ENCODE results near the gene MGAT4B.
A peak's percentile ranks its signal among the peaks of the same experiment; 100 is the strongest.

The MGAT4B gene

DNA sequence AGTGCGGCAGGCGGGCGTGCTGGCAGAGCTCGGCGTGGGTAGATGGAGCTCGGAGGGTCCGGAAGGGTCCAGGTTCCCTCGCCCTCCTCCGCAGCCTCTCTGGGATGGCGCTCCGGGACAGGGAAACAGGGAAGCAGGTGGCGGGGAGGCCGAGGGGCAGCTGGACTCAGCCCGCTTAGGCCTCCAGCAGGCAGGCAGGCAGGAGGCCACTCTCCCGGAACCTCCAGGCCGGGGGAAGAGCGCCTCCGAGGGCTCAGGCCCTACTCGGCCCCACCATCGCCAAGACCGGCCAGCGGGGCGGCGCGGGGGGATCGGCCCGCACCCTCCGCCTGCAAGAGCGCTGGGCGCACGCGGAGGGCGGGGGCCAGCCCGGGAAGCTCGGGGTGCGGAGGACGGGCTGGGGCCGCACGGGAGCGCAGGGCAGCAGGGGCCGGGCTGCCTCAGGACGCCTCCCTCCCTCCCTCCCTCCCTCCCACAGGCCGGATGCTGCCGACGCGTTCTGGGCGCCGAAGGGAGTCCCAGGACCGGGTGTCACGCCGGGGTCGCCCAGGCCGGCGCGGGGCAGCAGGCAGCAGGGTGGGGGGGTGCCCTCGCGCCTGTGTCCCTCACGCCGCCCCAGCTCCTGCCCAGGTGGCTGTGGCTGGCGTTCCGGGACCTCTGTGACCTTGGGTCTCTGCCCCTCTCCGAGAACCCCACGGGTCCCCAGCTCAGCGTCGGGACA is 977 bp downstream of the MGAT4B start:
- no peak for DNase-seq (ENCODE audit: low read depth)

DNA sequence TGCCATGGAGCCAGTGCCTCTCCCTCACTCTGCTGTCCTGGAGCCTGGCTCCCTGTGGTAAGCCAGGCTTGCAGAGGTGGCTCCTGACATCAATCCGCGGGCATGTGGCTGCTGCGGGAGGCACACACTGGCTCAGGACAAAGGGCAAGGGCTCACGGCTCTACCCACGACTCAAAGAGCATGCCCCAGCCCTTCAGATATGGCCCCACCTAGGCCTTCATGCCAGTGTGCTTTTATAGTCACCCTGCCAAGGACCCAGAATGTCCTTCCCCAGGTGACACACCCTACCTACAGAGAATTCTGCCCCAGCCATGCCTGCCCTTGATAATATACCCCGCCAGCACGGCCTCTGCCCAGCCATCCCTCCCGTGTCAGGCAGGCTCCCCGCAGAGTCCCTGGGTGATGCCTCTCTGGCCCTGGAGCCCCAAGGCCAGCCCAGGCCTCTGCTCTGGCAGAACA is 1.6 kb downstream of the MGAT4B start:
- no peak for DNase-seq (ENCODE audit: low read depth)

DNA sequence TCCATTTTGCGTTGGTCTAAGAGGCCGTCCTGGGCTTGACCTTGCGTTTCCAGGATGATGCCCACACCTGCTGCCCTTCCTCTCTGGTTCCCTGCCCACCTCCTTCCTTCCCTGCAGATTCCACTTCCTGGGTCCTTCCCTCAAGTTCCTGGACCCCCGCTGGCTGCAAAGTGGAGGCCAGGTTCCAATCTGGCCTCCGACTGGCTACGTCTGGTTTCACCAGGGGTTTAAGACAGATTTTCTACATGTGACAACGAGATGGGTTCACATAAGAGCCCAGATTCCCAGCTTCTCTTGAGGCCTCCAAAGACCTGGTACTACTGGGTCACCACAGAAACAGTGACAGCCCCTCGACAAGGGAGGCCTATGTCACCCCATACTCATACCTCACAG is 2.1 kb downstream of the MGAT4B start:
- no peak for DNase-seq (ENCODE audit: low read depth)

DNA sequence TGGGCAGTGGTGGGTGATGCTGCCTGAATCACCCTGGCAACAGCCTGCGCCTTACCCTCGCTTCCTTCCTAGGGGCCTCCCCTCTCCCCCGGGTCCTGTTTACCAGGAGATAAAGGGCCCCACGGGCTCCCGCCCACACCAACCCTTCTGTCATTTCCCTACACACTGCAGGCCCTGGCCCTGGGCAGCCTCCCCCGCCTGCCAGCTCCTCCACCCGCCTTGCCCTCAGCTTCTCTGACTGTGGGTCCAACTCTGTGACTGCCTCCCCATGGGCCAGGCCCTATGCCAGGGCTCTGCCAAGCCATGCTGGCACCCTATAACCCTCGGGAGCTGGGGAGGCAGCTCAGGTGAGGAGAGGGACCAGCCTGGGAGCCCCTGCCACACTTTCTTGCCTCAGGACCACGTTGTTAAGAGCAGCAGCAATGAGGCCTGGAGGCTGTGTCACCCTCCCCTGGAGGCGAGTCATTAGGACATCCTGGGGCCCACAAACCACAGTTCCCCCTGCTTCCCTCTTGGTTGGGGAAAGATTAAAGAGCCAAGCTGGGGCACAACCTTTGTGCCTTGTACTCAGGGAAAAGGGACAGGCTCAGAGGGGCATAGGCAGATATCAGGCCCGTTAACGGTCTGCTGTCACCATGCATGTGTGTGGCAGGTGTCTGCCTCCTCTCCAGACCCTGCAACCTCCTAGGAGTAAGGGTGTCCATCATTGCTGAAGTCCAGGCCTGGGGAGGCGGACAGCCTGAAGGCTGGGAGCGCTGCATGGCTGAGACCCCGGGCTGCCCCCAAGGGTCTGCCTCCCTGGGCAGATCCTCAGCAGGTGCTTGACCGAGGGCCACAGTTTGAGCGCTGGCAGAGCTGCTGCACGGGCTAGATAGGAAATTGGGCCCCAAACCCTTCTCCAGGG is 2.8 kb downstream of the MGAT4B start:
- DNase-seq (ENCODE audit: low read depth) = no peak

DNA sequence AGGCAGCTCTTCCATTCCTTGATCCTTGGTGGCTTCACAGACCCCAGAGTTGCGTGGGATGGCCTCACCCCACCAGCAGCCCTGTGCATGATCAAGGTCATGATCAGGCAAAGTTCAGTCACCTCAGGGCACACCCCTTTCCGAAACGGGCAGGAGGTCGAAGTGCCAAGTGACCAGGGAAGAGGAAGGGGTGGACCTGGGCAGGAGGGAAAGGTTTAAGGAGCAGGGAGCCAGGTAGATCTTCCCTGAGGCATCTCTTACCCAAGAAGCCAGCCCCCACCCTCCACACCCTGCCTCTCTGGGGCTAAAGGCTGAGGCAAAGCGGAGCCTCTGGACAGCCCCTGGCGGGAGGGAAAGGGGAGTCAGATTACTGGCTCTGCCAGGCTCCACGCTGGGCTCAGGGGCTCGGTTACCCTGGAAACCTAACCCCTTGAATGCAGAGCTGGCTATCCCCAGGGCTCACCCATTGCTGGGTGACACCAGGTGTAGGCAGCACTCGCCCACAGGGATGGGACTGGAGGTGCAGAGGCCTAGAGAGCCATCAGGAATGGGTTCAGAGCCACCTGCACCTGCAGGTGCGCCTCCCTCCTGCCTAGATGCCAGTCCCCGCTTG is 3.6 kb downstream of the MGAT4B start:
- no peak for DNase-seq (ENCODE audit: low read depth)

DNA sequence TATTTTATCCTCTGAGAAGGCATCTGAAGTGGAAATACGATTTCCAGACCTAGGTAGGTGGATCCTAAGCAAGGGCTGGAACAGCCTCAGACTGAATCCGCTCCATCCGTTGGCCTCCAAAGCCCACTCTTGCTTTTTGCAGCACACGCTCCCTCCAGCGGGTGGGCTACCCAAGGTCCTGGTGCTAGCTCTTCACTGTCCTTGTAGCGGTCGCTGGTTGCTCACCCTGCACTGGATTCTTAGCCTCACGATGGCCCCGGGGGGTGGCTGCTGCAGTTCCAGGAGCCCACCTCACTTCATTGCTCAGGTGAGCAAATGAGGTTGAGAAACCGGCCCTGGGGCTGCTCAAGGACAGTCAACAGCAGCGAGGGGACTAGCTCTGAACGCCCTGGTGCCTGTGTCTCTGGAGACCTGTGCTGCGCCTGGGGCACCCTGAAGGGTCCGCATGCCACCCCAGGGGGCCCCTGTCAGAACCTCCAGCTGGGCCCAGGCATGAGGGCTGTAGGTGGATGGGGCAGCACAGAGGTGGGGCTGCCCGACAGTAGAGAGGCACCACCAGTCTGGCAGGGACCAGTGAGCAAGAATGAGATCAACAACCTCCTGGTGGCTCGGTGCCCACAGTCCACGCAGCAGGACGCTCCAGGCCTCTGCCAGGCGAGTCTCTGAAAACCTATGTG is 4.3 kb downstream of the MGAT4B start:
- no peak for DNase-seq (ENCODE audit: low read depth)

DNA sequence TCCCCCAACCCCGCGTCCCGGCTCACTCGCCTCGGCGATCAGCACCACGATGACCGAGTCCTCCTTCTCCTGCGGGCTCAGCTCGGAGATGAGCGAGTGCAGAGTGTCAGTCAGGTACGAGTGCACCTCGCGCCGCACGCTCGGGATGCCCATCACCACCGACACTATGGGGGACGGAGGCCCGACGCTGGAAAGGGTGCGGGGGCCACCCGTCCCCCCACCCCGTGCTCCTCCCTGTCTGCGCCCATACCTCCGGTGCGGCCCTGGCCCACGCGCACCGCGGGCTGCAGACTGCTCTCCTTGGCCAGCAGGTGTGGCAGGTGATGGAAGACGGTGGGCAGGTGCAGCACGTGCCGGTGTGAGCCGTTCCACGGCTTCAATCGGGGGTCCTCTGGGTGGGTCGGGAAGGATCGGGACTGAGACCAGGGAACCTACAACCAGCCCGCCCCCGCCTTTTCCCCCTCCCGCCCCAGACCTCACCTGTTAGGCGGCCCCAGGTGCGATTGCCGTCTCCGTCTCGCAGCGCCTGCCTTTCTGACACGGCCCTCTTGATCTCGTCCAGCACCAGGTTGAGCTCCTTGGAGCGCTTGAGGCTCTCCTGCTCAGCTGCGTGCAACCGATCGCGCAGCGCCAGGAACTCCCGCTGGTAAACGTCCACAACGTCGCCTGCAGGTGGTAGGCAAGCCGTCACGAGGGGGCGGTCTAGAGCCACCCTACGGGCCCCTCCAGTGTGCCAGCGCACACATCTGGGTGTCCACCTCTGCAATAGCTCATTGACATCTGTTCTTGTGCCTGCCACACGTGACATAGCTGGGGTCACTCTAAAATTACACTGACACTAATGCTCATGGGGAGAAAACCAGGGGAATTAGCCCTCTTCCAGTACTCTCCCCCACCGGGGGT is 5.1 kb downstream of the MGAT4B start:
- peak; percentile 79 for DNase-seq (ENCODE audit: low read depth)

DNA sequence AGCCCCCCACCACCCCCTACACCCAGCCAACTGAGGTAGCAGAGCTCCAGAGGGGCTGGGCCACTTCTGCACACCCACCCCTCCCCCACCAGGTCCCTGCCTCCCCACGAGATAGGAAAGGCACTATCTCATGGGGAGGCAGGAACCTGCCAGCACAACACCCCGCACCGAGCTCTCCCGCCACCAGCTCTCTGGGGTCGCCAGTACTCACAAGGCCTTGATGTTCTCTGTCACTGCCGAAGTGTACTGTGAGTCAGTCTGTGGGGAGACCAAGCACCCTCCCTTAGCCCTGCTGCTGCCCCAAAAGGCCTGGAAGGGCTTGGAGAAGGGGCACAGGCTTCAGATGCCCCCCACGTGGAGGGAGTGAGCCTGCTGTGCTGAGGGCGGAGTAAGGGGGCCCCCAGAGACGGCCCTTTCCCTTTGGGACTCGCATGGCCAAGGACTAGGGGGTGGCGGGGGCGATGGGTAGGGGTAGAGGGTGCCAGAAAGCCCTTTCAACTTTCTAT is 5.9 kb downstream of the MGAT4B start:
- no peak for DNase-seq (ENCODE audit: low read depth)

DNA sequence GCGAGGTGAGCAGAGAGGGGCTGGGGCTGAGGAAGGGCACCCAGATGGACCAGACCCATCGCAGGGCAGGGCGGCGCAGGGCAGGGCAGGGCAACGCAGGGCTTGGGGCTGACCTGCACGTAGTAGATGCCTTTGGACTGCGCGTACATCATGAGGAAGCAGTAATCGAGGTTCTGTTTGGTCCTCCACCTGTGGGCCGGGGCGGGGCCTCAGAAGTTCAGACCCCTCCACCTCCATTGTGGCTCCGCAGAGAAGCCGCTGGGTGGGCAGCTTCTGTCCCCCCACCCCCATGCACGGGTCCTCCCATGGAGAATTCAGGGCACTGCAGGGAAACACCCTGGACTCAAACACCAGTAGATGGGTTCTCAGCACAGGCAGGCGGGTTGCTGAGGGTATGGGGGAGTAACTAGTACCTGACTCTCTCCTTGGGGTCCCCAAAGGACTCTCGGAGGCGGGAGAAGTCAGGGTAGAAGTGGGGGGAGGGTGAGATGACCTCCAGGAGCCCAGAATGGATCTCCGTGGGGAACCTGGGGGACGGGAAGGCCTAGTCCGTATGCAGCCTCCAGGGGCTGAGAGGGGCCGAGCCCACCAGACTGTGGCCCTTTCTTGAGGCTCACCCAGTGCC is 6.5 kb downstream of the MGAT4B start:
- DNase-seq (ENCODE audit: low read depth) = no peak

DNA sequence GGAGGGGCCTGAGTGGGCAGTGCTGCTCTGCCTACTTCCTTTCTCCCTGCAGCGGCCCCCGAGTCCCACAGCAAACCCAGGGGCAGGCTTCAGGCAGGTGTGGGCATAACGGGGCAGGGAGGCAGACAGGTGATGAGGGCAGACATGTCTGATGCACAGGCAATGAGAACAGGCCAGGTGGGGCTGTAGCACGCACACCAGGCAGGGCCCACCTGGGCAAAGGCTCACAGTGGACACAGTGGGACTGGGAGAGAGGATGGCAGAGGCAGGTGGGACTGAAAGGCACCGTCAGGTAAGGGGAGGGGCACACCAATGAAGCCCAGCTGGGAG is 7.1 kb downstream of the MGAT4B start:
- no peak for DNase-seq (ENCODE audit: low read depth)

DNA sequence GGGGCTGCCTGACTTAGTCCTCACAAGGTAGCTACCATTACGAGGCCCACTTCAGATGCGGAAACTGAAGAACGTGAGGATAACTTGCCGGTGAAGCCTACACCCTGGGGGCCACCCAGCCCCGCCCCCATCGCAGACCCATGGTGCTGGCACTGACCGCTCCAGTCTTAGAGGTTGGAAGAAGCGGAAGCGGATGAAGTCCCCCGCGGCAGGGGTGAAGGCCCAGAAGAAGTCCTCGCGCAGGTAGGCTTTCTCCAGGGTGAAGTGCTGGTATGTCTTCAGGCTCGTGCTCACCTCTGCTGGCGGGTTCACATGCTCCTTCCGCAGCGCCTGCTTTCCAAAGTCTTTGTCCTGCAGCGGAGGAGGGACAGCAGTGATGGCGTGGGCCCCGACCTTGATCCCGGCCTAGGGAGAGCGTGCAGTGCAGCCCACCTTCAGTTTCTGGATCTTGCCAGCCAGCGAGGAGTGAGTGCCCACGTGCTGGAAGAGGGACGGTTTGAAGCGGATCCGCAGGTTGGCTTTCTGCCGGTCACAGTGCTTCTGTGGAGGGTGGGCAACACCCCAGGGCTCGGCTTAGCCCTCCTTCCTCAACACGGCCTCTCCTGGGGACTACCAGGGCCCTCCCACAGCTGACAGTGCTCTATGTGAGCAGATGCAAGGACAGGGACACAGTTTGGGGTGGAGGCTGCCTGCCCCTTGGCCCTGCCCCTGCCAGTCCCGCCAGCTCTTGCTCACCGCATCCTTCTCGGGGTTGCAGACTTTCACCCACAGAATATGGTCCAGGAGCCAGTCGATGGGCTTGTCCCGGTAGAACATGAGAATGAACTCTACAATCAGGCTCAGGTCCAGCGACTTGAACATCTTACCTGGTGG is 7.7 kb downstream of the MGAT4B start:
- DNase-seq (ENCODE audit: low read depth) = no peak

DNA sequence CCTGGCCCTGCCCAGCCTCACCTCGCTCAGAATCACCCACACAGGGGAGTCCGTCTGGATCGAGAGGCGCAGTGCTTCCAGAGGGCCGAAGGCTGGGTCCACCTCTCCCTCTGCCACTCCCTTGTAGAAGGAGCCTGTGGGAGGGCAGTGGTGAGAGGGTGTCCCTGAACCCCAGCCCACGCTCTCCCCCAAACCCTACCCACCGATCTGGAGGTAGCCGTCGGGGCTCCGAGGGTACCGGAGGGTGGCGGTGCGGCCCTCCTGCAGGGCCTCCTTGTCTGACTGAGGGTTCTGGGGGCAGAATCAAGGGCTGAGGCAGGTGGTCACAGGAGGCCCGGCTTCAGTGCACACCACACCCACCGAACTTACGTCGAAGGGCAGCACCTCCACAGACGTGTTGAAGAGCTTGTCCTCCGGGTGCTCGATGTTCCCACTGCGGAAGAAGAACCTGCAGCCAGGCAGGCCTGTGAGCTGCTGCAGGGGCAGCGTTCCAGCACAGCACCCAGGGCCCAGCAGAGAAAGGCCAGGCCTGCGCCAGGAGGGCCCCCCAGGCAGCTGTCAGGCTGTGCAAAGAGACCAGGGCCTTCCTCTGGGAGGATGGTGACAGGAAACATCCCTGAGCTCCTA is 8.4 kb downstream of the MGAT4B start:
- no peak for DNase-seq (ENCODE audit: low read depth)

DNA sequence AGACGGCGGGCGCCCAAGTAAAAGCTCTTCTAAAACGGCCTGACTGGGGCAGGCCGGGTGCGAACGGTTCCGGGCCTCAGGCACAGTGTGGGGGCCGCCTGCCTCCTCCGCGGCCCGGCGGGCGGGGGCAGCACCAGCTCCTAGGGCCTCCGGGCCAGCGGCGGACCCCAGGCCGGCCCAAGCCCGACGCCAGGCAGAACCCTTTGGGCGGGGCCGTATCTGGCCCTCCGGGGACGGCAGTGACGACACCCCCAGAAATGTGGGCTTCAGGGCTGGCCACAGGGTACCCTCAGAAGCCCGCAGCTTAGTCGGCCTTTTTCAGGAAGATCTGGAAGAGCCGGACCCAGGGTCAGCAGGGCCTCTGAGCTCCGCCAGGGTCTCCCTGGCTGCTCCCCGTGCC is 8.9 kb downstream of the MGAT4B start:
- no peak for DNase-seq (ENCODE audit: low read depth)

DNA sequence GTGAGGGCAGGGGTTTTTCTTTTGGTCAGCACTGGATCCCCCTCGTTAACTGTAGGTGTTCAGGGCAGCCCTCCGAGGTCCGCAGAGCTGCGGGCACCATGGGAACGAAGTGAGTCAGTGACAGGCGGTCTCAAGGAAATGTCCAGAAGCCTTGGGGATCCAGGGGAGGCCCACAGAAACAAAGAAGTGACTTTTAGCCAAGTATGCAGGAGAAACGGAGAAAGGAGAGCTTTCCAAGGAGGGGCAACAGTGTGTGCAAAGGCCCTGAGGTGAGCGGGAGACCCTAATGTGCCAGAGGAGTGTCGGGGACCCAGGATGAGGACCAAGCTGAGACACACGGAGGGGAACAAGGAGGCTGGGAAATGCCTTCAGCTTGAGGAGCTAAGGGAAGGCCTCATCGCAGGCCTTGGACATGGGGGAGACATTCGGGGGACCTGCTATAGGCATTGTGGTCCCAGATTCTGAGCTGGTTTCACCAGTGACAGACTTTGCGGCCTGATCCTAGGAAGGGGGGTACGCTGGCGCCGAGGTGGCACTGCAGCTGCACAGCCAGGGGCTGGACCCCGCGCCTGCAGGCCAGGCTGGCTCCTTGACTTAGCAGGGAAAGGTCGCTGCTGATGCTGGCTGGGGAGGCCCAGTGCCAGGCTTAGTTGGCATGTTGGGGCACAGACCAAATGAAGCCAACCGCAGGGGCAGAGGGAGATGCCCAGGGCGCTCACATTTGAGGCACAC is 9.6 kb downstream of the MGAT4B start:
- no peak for DNase-seq (ENCODE audit: low read depth)

DNA sequence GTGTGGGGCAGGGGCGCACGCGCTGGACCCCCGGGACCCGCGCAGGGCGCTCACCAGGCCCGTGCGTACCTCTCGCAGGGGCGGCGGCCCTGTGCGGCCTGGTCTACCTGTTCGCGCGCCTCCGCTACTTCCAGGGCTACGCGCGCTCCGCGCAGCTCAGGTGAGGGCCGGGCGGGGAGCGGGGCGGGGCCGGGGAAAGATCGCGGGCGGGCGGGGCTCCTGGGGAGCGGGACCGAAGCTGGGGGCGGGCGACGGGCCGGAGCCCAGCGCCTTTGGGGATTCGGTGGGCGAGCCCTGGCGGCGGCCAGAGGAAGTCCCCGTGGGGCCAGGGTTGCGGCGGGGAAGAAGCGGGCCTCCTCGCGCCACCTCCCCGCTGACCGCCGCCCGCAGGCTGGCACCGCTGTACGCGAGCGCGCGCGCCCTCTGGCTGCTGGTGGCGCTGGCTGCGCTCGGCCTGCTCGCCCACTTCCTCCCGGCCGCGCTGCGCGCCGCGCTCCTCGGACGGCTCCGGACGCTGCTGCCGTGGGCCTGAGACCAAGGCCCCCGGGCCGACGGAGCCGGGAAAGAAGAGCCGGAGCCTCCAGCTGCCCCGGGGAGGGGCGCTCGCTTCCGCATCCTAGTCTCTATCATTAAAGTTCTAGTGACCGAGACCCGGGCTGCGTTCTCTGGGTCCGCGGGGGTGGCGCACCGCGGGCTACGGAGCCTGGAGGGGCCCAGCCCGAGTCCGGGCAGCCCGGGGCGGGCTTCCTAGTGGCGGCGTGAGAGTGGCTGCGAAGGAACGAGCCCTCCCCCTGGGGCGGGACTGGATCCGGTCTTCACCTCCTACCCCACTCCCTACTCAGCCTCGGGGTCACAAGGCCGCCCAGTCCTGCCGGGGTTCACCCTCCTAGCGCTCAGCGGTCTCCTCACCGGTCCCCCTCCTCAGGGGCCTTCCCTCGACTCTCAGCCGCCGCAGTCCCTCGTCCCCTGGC is 10.5 kb downstream of the MGAT4B start:
- DNase-seq (ENCODE audit: low read depth) = peak; percentile 56

DNA sequence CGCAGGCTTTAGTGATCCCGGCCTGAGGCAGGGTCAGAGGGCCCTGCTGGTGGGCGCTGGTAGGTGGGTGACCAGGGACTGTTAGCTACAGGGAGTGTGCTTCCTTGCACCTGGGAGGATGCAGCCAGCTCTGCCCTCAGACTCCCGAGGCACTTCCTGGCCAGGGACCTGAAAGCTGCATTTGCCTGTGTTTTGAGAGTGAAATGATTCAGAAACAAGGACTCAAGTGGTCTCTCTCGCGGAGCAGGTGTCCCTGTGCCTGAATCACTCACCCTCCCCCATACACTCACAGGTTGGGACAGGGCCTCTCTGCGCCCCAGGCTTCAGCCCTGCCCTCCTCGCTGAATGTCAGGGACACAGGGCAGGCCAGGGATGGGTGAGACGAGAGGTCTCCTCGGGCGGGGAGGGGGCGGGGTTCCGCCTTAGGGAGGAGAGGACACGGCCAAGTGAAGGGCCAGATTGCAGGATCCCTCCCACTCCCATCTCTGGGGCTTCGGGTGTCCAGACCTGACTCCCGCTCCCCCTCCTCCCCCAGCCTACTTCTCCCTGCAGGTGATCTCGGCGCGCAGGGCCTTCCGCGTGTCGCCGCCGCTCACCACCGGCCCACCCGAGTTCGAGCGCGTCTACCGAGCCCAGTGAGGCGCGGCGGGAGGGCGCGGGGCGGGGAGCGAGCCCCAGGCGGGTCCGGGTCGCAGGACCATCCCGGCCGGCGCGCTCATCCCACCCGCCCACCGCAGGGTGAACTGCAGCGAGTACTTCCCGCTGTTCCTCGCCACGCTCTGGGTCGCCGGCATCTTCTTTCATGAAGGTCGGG is 11.4 kb downstream of the MGAT4B start:
- DNase-seq (ENCODE audit: low read depth) = no peak

All from stimulated activated CD4-positive, alpha-beta T cell treated with anti-CD3 and anti-CD28 coated beads, Interleukin-2, amount 100 ng/mL, for 4 hours (primary cell).